Measurements from ENCODE around the gene MAPK8IP2.

MAPK8IP2 gene

GRCh38 chr22:50626850-50627641 lies 26.5 kb downstream of the MAPK8IP2 start:
- Histone ChIP-seq H3K9me3 (ENCODE audit: control insufficient read depth, insufficient read depth, low read depth, low read length) (no peaks in the 10 kb centered on the region), H3K36me3 (ENCODE audit: control insufficient read depth in 2 of 2, insufficient read depth in 1 of 2, low read length in 2 of 2) (peaks cover 0 to 11% of the 10 kb centered on the region in 2 experiments; a peak in 1 of 3 replicates), H3K27ac (ENCODE audit: extremely low read depth, low read depth, low read length) (peak overlapping the region; percentile 73; the same call in 1 of the 2 replicates), H3K4me1 (ENCODE audit: control insufficient read depth, insufficient read depth, low read length) (no peaks in the 10 kb centered on the region; the same call in 1 of the 2 replicates), H3K4me3 (ENCODE audit: low read depth, low read length) (peak overlapping the region; percentile 71)
- POLR2A ChIA-PET = interaction anchor here (1.0 to 1.6 kb wide), 2 partner anchors 45 to 119 kb away, joined by 3 to 8 read pairs; partner anchors contain the start of genes LMF2 and NCAPH2
- CTCF ChIA-PET = interaction anchor here (0.7 to 1.5 kb wide), 5 partner anchors 14 to 148 kb away, joined by 3 to 5 read pairs (median 3); no protein-coding TSS in a partner anchor
- TF ChIP-seq REST (tag by site-specific recombination; IDR thresholded peaks at IDR 0.05) (no peak), GLIS2 (tag by site-specific recombination; IDR thresholded peaks at IDR 0.05) (peak; percentile 63; the same call in 1 of the 2 replicates), ZNF558 (tag by site-specific recombination; IDR thresholded peaks at IDR 0.05) (no peak), ZNF692 (tag by site-specific recombination; IDR thresholded peaks at IDR 0.05) (no peak), ZNF398 (tag by site-specific recombination; IDR thresholded peaks at IDR 0.05) (no peak), ZNF174 (tag by site-specific recombination; IDR thresholded peaks at IDR 0.05) (no peak), ZEB2 (tag by site-specific recombination; IDR thresholded peaks at IDR 0.05) (no peak), ZNF747 (tag by site-specific recombination; IDR thresholded peaks at IDR 0.05) (no peak), ZNF596 (tag by site-specific recombination; IDR thresholded peaks at IDR 0.05) (no peak), GLIS1 (tag by site-specific recombination; IDR thresholded peaks at IDR 0.05) (no peak), ELK4 (IDR thresholded peaks at IDR 0.05; ENCODE audit: borderline replicate concordance, low read depth, low read length) (no peak), ZNF221 (tag by site-specific recombination; IDR thresholded peaks at IDR 0.05; ENCODE audit: borderline replicate concordance) (no peak), ZNF654 (tag by site-specific recombination; IDR thresholded peaks at IDR 0.05; ENCODE audit: low read depth) (no peak), ZNF266 (tag by site-specific recombination; IDR thresholded peaks at IDR 0.05; ENCODE audit: low read depth) (no peak), YY2 (tag by site-specific recombination; IDR thresholded peaks at IDR 0.05) (no peak), OSR2 (tag by site-specific recombination; IDR thresholded peaks at IDR 0.05) (no peak), SP3 (tag by site-specific recombination; IDR thresholded peaks at IDR 0.05) (peak; percentile 50; the same call in 1 of the 2 replicates), ZNF394 (tag by site-specific recombination; IDR thresholded peaks at IDR 0.05; ENCODE audit: borderline replicate concordance) (no peak), IKZF3 (tag by site-specific recombination; IDR thresholded peaks at IDR 0.05) (no peak), BCL11A (tag by site-specific recombination; IDR thresholded peaks at IDR 0.05; ENCODE audit: low read depth) (no peak; the same call in 1 of the 2 replicates), ZNF223 (tag by site-specific recombination; IDR thresholded peaks at IDR 0.05) (no peak), OVOL3 (tag by site-specific recombination; IDR thresholded peaks at IDR 0.05) (no peak), ZNF335 (tag by site-specific recombination; conservative IDR thresholded peaks at IDR 0.05) (no peak), ZNF433 (tag by site-specific recombination; IDR thresholded peaks at IDR 0.05; ENCODE audit: low read depth) (no peak), ZNF211 (tag by site-specific recombination; IDR thresholded peaks at IDR 0.05; ENCODE audit: low read depth) (no peak), ZNF768 (tag by site-specific recombination; IDR thresholded peaks at IDR 0.05) (no peak), ZNF501 (tag by site-specific recombination; IDR thresholded peaks at IDR 0.05) (no peak), PRDM4 (tag by site-specific recombination; IDR thresholded peaks at IDR 0.05) (no peak)
